Ectodermal cell (in vitro differentiated cells): ENCODE data around the gene GALNTL6.
"Not testable (repeated sequence)": the region's sequence is repeated elsewhere in the genome, so short reads cannot be mapped to it uniquely, and the experiment has no call there.

Source experiments
- H3K27ac ChIP-seq: 2 replicates; pipeline ENCODE4 v1.7.0; 2013; ENCODE audit warnings: mild to moderate bottlenecking, low read depth, low read length; ENCODE audit not compliant: insufficient read depth, poor library complexity, severe bottlenecking
- H3K27me3 ChIP-seq: 2 replicates; pipeline ENCODE4 v1.7.0; 2013; ENCODE audit warnings: mild to moderate bottlenecking, low read length; ENCODE audit not compliant: insufficient read depth, control insufficient read depth, poor library complexity, severe bottlenecking
- H3K36me3 ChIP-seq: one replicate; pipeline ENCODE4 v1.7.0; 2013; ENCODE audit warnings: low read length; ENCODE audit not compliant: control insufficient read depth, insufficient read depth
- H3K4me1 ChIP-seq: one replicate; pipeline ENCODE4 v1.7.0; 2013; ENCODE audit warnings: low read length; ENCODE audit not compliant: control insufficient read depth, insufficient read depth
- H3K4me3 ChIP-seq: 2 replicates; pipeline ENCODE4 v1.7.0; 2013; ENCODE audit warnings: low read depth, low read length, control low read depth; ENCODE audit not compliant: insufficient read depth
- H3K9me3 ChIP-seq: 2 replicates; pipeline ENCODE4 v1.7.0; 2013; ENCODE audit warnings: mild to moderate bottlenecking, low read length, moderate library complexity; ENCODE audit not compliant: control insufficient read depth
- WGBS, 2 experiments: methylation state at CpG; one replicate each; pipeline ENCODE4 v1.1.7; 2013; ENCODE audit warnings: missing lambda C conversion rate in 2 of 2; 5-methylcytosine and 5-hydroxymethylcytosine counted together

Gene GALNTL6

GRCh38 chr4:172786039-172786792 lies 973.0 kb downstream of the GALNTL6 start:
- Histone ChIP-seq H3K4me3 (no peak overlapping the region), H3K36me3 (no peaks in the 10 kb centered on the region), H3K9me3 (no peaks in the 10 kb centered on the region), H3K27ac (no peak overlapping the region), H3K27me3 (no peaks in the 10 kb centered on the region), H3K4me1 (no peaks in the 10 kb centered on the region)
- 87 to 96% methylated on average over 4 of the region's 4 CpGs for WGBS, 2 experiments

DNA sequence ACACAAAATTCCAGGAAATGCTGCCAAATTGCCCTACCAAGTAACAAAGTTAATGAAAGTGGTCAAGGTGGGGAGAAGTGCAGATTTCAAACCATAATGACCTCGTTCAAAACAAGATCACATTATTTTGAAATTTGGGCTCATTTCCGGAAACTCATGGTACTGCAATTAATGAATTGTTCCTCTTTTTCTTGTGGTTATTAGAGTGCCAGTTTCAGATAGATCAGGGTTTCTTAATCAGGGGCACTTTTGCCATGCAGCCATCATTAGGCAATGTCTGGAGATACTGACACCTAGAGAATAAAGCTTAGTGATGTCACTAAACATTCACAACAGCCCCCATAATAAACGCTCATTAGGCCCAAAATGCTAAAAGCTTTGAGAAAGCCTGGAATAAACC lies 973.9 kb downstream of the GALNTL6 start:
- no peaks in the 10 kb centered on the region for H3K9me3 ChIP-seq
- no peaks in the 10 kb centered on the region for H3K36me3 ChIP-seq
- no peak overlapping the region for H3K27ac ChIP-seq
- H3K4me3 ChIP-seq = no peak overlapping the region
- 95 to 97% methylated on average over 3 of the region's 3 CpGs for WGBS, 2 experiments
- no peaks in the 10 kb centered on the region for H3K4me1 ChIP-seq
- no peaks in the 10 kb centered on the region for H3K27me3 ChIP-seq

DNA sequence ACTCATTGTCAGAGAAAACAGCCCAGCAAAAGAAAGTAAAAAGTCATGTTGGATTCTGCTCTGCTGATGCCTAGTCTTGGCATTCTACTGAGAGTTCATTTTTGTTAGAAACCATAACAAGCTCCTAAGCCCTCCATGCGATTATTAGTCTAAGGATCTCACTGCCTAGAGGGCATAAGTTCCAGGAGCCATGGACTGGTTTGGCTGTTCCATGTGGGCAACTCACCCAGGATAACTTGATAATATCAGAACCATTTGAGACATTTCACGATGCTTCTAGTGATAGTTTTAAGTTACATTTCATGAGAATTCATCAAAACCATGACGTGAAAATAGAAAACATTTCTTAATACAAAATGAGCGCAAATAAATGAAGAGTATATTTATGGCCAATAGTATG lies 978.6 kb downstream of the GALNTL6 start:
- Histone ChIP-seq H3K9me3 (no peaks in the 10 kb centered on the region), H3K4me3 (no peak overlapping the region), H3K27ac (no peak overlapping the region), H3K4me1 (no peaks in the 10 kb centered on the region), H3K27me3 (no peaks in the 10 kb centered on the region), H3K36me3 (no peaks in the 10 kb centered on the region)
- WGBS, 2 experiments = 97 to 100% methylated on average over 3 of the region's 4 CpGs

DNA sequence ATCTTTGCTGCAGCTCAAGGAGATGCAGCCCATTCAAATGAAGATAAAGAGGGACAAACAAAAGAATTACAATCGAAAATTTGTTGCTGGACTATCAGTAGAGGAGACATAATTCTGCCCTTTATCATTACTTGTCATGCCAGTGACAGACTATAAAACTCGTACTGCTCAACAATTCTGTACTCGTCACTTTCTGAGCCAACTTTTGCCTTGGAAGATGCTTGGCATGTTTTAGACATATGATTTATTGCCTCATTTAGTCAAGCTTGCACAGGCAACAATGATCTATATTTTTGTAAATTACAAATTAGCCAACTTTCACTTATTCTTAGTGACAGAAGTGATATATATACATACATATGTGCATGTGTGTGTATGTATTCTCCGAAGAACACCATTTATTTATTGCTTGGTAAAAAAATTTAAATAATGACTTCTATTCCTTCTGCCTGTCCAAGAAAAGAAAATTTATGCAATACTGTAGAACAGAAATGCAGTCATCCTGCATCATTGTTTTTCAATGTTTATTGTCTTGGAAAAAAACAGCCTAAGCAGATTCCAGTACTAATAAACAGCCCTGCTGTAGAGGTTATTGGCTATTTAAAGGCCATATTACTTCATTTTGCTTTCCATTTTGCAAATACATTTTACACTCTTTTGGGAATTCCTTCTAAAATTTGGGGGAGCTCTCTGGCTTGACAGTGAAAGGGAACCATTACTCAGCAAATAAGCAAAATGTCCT lies 980.5 kb downstream of the GALNTL6 start:
- no peaks in the 10 kb centered on the region for H3K36me3 ChIP-seq
- H3K4me3 ChIP-seq = no peak overlapping the region
- H3K9me3 ChIP-seq = no peaks in the 10 kb centered on the region
- 87 to 92% methylated on average over 3 of the region's 4 CpGs for WGBS, 2 experiments
- H3K27me3 ChIP-seq = no peaks in the 10 kb centered on the region
- no peak overlapping the region for H3K27ac ChIP-seq
- no peaks in the 10 kb centered on the region for H3K4me1 ChIP-seq

DNA sequence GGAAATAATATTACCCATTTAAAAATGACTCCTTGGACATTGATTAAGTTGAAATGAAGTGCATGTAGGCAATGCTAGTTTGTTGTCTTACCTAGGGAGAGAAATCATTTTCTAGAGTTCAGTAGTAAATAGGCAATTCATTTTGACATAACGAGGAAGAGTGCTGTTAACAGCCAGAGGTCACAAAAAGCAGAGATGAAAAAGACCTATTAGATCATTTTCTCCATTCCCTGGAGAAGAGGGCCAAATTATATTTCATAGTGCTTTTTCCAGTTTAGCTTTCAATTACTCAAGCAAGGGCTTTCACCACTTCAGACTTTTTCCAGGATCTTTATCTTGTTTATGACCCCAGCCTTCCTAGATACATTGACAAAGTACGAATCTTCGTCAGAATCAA lies 981.1 kb downstream of the GALNTL6 start:
- no peaks in the 10 kb centered on the region for H3K36me3 ChIP-seq
- no peaks in the 10 kb centered on the region for H3K4me1 ChIP-seq
- H3K4me3 ChIP-seq = no peak overlapping the region
- 91 to 93% methylated on average over 3 of the region's 3 CpGs for WGBS, 2 experiments
- H3K9me3 ChIP-seq = no peaks in the 10 kb centered on the region
- no peaks in the 10 kb centered on the region for H3K27me3 ChIP-seq
- H3K27ac ChIP-seq = no peak overlapping the region

GRCh38 chr4:172797281-172797680 lies 984.1 kb downstream of the GALNTL6 start:
- not testable (repeated sequence) for H3K9me3 ChIP-seq, H3K27ac ChIP-seq, H3K36me3 ChIP-seq, H3K4me1 ChIP-seq, H3K4me3 ChIP-seq, H3K27me3 ChIP-seq
- WGBS, 2 experiments = 90 to 93% methylated on average over 18 of the region's 18 CpGs

- Histone ChIP-seq H3K9me3 (no peaks in the 10 kb centered on the region), H3K4me1 (no peaks in the 10 kb centered on the region), H3K27ac (no peak overlapping the region), H3K27me3 (no peaks in the 10 kb centered on the region), H3K4me3 (no peak overlapping the region), H3K36me3 (no peaks in the 10 kb centered on the region)
- WGBS, 2 experiments = 54 to 71% methylated on average over 2 of the region's 2 CpGs
These were observed 988.8 kb downstream of the GALNTL6 start for GRCh38 chr4:172802032-172802431.

DNA sequence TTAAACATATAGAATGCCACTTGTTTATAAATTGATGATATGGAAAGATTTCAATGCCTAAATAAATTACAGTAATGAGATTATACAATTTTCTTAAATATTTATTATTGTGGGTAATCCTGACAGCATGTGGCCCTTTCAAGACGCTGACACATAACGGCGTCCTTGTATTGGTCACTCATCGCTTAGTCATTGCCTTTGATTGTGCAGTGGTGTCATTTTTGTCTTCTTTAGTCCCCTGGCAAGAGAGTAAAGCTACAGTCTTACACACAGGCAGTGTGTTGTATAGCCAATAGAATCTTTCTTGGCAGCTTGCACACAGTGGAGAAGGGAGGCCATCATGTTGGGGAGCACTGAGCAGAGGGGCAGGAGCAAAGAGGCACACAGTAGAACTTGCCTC lies 993.6 kb downstream of the GALNTL6 start:
- Histone ChIP-seq H3K9me3 (no peaks in the 10 kb centered on the region), H3K27me3 (no peaks in the 10 kb centered on the region), H3K4me1 (peaks cover 12% of the 10 kb centered on the region), H3K36me3 (no peaks in the 10 kb centered on the region), H3K4me3 (no peak overlapping the region), H3K27ac (no peak overlapping the region)
- 92 to 99% methylated on average over 4 of the region's 4 CpGs for WGBS, 2 experiments

DNA sequence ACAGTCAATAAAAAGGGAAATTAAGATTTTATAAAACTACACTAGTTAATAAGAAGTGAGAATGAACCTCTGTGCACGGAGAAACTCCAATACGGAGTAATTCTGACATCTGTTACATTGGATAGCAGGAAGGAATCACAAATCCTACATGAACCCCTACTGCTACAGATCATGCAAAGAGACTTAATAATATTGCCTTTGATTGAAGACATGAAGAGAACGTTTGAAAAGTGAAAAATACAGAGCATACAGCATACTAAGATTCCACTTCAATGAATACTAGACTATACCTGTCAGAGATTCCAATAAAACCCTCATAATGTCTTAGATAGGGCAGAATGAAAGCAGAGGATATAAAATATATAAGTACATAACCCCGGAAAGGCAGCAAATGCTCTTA lies 995.0 kb downstream of the GALNTL6 start:
- no peaks in the 10 kb centered on the region for H3K9me3 ChIP-seq
- H3K4me1 ChIP-seq = peaks cover 12% of the 10 kb centered on the region
- H3K27me3 ChIP-seq = no peaks in the 10 kb centered on the region
- no peaks in the 10 kb centered on the region for H3K36me3 ChIP-seq
- no peak overlapping the region for H3K27ac ChIP-seq
- 98 to 100% methylated on average over 1 to 4 of the region's 4 CpGs for WGBS, 2 experiments
- H3K4me3 ChIP-seq = no peak overlapping the region

DNA sequence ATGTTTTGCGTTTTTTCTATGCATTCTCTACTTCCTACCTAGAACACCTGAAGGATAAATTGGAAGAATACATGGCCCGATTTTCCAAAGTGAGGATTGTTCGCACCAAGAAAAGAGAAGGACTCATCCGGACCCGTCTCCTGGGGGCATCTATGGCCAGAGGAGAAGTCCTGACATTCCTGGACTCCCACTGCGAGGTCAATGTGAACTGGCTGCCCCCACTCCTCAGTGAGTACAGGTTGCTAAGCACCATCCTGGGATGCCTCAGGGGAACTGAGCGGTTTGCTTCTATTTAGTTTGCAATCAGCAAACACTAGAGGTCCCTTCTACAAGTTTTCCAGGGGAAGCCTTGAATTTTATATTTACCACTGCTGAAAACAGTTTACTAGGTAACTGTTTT lies 996.1 kb downstream of the GALNTL6 start:
- no peaks in the 10 kb centered on the region for H3K36me3 ChIP-seq
- WGBS, 2 experiments = 11 to 13% methylated on average over 7 of the region's 7 CpGs
- H3K27me3 ChIP-seq = no peaks in the 10 kb centered on the region
- H3K4me1 ChIP-seq = peaks cover 12% of the 10 kb centered on the region
- no peaks in the 10 kb centered on the region for H3K9me3 ChIP-seq
- no peak overlapping the region for H3K27ac ChIP-seq
- no peak overlapping the region for H3K4me3 ChIP-seq
